Measurements from ENCODE around the gene CDH15. TPM values are rescaled to one million over a fixed set of nuclear protein-coding genes. Genes with fewer than 3 reads are reported as not detected.

The CDH15 gene
- total and polyA plus RNA-seq, 3 donors from 2014 or later = 1.4 to 3.0 (median 2.1) TPM

DNA sequence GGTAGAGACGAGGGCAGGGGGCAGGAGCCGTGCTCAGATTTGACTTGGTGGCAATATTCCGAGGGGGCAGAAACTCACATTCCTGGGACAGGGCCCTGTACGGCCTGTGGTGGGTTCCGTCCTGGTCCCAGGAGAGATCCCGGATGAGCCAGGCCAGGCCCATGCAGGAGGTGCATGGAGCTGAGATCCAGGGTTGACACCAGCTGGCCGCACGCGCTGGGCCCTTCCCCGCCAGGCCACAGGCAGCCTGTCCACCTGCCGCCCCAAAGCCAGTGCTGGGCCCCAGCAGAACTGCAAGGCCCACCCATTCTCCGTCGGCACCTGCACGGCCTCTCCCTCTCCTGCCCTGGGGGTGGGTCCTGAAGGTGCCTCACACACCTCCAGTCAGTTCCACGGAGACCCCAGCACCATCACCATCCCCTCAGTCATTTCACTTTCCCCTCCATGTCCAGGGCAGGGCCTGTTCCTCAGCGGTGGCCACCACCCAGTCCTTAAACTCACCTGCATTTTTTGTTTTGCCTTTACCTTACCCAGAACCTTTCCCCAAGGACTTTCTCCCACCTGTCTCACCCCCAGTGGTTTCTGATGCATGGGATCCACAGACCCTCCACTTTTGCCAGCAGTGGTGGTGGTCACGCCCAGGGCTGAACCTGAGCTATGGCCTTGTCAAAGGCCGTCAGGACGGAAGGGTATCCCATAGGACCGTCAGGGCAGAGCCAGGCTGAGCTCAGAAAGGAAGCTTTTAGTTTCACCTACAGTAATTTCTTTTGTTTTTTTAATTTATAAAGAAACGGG is 25.1 kb upstream of the CDH15 start:
- Histone ChIP-seq H3K27me3 (no peaks in the 10 kb centered on the region), H3K9me3 (no peaks in the 10 kb centered on the region), H3K4me3 (no peak overlapping the region), H3K36me3 (ENCODE audit: low read depth, missing control alignments) (no peaks in the 10 kb centered on the region), H3K4me1 (no peaks in the 10 kb centered on the region), H3K27ac (no peak overlapping the region)
- DNase-seq = no peak
- TF ChIP-seq, protein P1, sequence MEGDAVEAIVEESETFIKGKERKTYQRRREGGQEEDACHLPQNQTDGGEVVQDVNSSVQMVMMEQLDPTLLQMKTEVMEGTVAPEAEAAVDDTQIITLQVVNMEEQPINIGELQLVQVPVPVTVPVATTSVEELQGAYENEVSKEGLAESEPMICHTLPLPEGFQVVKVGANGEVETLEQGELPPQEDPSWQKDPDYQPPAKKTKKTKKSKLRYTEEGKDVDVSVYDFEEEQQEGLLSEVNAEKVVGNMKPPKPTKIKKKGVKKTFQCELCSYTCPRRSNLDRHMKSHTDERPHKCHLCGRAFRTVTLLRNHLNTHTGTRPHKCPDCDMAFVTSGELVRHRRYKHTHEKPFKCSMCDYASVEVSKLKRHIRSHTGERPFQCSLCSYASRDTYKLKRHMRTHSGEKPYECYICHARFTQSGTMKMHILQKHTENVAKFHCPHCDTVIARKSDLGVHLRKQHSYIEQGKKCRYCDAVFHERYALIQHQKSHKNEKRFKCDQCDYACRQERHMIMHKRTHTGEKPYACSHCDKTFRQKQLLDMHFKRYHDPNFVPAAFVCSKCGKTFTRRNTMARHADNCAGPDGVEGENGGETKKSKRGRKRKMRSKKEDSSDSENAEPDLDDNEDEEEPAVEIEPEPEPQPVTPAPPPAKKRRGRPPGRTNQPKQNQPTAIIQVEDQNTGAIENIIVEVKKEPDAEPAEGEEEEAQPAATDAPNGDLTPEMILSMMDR (IDR thresholded peaks at IDR 0.05) = no peak
- TF ChIP-seq POLR2A (IDR thresholded peaks at IDR 0.05) = no peak
- 96 to 99% methylated on average over 15 to 21 of the region's 21 CpGs for WGBS, 2 donors
- intact Hi-C loops (cut with DNase I; ENCODE audit: low total_unique reads) = no loop called here

DNA sequence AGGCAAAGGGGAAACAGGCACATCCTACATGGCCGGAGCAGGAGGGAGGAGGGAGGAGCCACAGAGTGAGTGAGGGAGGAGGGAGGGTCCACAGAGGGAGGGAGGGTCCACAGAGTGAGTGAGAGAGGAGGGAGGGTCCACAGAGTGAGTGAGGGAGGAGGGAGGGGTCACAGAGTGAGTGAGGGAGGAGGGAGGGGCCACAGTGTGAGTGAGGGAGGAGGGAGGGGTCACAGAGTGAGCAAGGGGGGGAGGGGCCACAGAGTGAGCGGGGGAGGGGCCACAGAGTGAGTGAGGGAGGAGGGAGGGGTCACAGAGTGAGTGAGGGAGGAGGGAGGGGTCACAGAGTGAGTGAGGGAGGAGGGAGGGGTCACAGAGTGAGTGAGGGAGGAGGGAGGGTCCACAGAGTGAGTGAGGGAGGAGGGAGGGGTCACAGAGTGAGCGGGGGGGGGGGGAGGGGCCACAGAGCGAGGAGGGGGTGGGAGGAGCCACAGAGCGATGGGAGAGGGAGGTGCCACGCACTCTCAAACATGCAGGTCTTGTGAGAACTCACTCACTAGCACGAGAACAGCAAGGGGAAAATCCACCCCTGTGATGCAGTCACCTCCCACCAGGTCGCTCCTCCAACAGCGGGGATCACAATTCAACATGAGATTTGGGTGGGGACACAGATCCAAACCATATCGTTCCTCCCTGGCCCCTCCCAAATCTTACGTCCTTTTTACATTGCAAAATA is 24.3 kb upstream of the CDH15 start:
- Histone ChIP-seq H3K27me3 (no peaks in the 10 kb centered on the region), H3K9me3 (no peaks in the 10 kb centered on the region), H3K27ac (no peak overlapping the region), H3K4me3 (no peak overlapping the region), H3K36me3 (ENCODE audit: low read depth, missing control alignments) (no peaks in the 10 kb centered on the region), H3K4me1 (no peaks in the 10 kb centered on the region)
- no peak for TF ChIP-seq POLR2A (IDR thresholded peaks at IDR 0.05)
- TF ChIP-seq, protein P1 (IDR thresholded peaks at IDR 0.05) = no peak
- WGBS, 2 donors = 93% methylated on average over 8 to 10 of the region's 11 CpGs
- intact Hi-C loops (cut with DNase I; ENCODE audit: low total_unique reads) = no loop called here
- no peak for DNase-seq

DNA sequence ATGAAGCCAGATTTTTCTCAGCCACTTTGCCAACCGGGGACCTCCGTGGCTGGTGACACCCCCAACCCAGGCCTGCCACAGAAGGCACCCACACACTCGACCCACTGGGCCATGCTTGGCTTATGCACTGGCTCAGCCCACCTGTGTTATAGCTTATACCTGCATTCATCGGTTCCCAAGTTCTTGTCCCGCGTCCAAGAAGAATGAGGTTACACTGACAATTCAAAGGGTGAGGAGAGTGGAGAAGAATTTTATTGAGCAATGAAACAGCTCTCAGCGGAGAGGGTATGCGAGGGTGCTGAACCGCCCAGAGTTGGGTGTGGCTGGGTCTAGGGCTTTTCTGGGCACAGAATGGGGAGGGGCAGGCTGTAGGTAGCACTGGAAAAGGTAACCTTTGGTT is 22.2 kb upstream of the CDH15 start:
- TF ChIP-seq, protein P1 (IDR thresholded peaks at IDR 0.05) = no peak
- no peaks in the 10 kb centered on the region for H3K9me3 ChIP-seq
- no peaks in the 10 kb centered on the region for H3K36me3 ChIP-seq (ENCODE audit: low read depth, missing control alignments)
- H3K27me3 ChIP-seq = no peaks in the 10 kb centered on the region
- H3K4me1 ChIP-seq = peaks cover under 1% of the 10 kb centered on the region
- H3K4me3 ChIP-seq = no peak overlapping the region
- H3K27ac ChIP-seq = no peak overlapping the region
- no peak for DNase-seq
- intact Hi-C loops (cut with DNase I; ENCODE audit: low total_unique reads) = no loop called here
- 96 to 97% methylated on average over 9 of the region's 9 CpGs for WGBS, 2 donors

DNA sequence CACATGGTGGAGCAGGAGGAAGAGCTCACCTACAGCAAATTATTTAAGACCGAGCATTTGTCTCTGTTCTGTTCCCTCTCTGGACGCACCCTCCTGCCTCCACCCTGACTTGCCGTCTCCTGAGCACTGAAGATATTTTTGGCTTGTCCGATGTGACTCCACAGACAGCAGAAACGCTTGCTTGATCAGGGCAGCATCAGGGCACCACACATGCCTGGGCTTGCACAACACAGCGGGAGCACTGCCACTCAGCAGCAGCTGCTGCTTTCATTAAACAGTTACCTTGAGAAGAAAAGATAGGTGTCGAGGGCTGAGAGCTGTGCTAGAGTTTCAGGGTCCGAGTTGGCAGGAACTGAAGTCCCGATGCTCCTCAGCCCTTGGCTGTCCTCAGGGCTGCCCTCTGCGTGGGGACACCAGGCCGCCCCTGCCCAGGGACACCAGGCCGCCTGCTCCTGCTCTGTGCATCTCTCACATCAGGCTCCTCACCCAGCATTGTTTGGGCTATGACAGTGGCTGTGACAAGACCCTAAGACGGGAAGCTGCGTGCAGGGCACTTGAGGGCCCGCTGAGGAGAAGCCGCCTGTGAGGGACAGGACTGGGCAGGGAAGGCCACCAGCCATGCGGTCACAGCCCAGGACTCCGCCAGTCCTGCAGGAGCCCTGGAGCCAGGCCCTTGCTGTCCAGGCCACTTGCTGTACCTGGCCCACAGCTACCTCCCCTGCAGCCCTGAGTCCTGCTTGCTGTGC is 21.3 kb upstream of the CDH15 start:
- intact Hi-C loops (cut with DNase I; ENCODE audit: low total_unique reads) = no loop called here

More for the DNA sequence above, 21.3 kb upstream of the CDH15 start:
- 96 to 97% methylated on average over 18 of the region's 18 CpGs for WGBS, 2 donors
- Histone ChIP-seq H3K36me3 (ENCODE audit: low read depth, missing control alignments) (no peaks in the 10 kb centered on the region), H3K4me1 (peaks cover 9% of the 10 kb centered on the region), H3K27ac (no peak overlapping the region), H3K9me3 (no peaks in the 10 kb centered on the region), H3K27me3 (no peaks in the 10 kb centered on the region), H3K4me3 (no peak overlapping the region)
- TF ChIP-seq POLR2A (IDR thresholded peaks at IDR 0.05) = no peak
- TF ChIP-seq, protein P1 (IDR thresholded peaks at IDR 0.05) = no peak
- DNase-seq = no peak
